Kidney glomerular epithelial cell (primary cell): ENCODE measurements around the gene RUNX1.
A peak's percentile ranks its signal among the peaks of the same experiment; 100 is the strongest.

ENCODE experiments used
- DNase-seq: peaks from one replicate; lab custom pipeline; 2025; lab: John Stamatoyannopoulos, UW

Gene RUNX1

DNA sequence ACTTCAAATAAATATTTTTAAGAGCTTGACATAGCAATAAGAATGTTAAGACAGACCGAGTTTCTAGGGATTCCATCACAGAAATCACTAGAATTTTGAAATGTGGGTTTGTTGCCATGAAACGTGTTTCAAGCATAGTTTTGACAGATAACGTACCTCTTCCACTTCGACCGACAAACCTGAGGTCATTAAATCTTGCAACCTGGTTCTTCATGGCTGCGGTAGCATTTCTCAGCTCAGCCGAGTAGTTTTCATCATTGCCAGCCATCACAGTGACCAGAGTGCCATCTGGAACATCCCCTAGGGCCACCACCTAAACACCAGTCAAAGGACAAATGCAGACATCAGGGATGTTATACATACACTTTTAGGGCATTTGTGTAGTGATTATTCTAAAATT, 168.7 kb downstream of the RUNX1 start:
- DNase-seq: no peak

DNA sequence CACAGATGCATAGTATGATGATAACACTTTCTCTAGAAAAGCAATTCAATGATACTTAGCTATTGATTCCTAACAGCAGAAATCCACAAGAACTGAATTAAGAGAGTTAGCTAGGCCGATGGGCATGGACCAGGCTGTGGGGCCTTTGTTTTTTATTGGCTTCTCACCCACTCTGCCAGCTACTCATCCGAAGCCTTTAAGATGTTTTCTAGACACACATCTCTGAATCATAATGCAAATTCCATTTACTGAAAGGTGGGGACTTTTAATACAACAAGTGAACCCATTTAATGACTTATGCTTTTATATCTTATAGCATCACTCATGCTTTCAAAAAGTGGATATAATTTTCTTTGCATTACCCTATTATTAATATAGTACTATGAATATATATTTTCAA, 170.2 kb downstream of the RUNX1 start:
- peak; percentile 12 for DNase-seq

DNA sequence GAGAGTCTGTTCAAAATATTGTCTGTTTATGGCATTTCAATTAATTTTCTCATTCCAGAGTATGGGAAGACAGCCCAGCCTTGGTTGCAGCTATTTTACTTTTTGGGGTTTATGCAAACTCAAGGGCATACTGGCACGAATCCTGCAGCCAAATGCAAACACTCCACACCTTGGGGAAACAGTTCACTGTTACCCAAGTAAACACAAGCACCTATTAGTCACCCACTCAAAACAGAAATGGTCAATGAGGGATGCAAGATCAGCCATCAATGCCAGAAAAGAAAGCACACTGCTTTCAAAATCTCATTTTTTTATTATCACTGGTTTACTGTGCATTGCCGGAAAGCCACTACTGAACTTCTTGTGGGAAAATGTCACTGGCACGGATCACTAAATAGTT, 170.6 kb downstream of the RUNX1 start:
- DNase-seq: no peak

DNA sequence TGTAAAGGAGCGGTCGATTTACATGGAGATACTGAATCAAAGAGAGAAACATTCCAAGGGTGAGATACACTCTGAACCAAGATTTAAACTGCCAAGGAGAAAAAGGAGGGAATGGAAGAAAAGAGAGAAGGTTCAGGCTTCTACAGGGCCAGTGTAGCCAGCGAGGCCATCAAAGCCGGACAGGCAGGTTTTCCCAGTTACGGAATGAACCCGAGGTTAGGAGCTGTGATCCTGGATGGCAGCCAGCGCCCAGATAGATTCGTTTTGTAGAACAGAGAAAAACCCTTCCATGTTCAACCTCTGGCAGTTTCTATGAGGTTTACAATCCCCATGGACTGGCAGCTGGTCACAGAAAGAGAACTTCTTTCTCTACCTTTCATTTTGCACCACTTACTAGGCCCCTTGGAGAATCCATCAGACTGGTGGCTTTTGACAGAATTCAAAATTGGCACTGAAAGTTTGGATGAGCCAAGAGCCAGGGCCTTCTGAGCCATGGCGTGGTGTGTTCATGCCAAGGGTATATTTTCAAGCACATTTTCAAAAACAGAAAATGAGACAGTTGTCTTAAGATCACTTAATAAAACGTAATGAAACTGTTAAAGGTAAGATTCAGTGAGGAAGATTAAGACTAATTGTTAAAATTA, 171.5 kb downstream of the RUNX1 start:
- no peak for DNase-seq

DNA sequence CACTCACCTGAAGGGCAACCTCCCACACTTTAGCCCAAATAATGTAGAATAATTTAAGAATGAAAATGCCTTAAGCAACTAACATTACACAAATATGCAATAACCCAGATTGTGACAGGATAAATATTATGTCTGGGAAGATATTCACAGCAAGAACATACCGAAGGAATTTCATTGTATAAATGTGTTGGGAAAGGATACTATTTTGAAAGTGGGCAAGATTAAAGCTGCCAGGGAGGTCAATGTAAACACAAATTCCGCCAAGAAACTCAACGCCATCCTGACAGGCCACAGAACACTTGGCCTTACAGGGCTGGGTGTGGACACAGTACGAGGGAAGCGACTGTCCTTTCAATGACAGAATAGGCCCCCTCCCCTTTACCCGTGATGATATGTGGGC, 173.3 kb downstream of the RUNX1 start:
- no peak for DNase-seq

DNA sequence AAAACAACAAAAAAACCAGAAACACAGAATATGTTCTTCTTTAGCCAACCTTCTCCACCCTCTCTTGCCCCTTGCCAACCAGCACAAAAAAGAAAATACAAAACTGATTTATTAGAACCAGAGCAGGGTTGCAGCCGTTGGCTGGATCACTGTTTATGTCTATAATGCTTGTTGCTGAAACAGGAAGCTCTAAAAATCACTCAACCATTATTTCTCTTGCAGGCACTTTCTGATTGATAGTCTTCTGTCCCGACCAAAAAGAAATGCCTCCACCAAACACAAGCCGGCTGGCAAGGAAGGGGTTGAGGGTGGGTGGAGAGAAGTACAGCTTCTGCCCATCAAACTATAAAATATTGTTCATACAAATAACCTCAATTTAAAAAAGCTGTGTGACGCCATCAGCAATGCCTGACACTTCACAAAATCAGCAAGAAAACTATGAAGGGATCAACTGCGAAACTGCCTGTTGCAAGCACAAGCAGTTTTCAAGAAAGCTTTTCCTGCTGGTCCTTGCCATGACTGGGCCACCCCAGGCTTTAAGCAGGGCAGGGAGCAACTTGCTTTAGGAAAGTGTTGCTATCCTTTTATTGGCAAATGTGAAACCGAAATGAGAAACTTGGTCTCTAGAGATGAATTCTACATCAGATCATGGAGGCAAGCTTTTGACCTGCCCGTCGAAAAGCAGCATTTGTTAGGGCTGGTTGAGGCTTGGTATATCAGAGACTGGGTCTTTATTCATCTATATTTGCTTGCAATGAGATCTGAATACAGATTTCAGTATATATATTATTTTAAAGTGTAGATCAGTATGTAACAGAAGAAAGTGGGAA, 174.2 kb downstream of the RUNX1 start:
- peak; percentile 15 for DNase-seq

DNA sequence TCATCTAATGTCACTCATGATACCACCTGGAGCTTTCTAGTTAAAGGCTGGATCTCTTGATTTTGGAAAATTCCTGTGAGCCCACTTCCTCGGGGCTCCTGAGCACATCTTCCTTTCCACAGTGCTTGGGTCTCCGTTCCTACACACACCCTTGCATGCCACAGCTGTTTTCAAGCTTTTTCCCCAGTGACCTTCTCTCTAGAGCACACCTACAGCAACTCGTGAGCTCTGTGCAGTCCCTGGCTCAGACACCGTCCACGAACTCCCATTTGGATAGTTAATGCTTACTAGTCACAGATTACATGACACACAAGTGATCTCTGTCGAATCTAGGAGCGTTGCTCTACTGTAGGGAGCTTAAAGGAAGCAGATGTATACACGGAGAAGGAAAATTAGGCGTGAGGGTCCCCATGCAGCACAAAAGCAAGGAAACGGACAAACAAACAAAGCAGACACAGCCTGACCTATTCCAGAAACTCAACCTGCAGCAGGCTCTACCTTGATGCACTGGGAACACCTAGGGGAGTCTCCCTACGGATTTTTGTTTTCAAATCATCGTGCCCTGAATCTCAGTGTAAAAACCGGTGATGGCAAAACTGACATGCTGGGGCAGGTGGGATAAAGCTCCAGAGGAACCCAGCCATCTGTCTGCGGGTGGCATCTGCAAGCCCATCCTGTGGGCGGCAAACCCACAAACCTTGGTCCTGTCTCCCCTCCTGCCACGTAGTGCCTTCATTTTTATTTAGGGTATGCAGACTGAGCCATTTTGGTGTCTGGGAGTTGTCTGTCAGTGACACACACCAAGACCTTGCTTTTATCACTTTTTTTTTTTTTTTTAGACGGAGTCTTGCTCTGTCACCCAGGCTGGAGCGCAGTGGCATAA, 177.8 kb downstream of the RUNX1 start:
- no peak for DNase-seq

DNA sequence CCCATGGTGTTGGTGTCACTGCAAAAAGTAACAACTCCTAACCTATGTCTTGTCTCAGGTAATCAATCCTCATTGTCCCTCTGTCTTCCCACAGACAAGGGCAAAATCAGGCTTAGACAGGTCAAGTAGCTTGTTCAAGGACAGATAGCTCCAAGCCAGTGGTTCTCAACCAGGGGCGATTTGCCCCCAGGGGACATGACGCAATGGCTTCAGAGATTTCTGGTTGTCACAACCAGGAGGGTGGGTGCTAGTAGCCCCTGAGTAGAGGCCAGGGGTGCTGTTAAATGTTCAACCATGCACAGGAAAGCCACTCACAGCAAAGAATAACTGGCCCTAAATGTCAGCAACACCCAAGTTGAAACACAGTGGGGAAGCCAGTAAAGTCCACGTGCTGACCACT, 178.9 kb downstream of the RUNX1 start:
- no peak for DNase-seq

DNA sequence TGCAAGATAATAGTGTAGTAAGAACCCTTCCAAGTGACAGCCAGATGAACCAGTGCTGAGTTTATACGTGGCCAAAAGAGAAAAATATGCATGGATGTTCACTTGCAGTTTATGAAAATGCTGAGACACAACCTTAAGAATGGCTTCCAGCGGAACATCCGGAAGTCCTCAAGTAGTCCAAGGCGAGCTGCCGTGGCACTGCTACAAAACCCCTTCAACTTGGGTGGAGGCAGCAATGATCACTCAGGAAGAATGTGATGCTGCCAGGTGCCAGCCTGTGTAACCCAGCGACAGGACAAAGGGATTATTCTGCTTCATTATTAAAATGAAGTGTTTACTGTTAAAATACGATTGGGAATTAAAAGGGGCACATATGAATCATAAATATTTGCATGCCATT, 179.6 kb downstream of the RUNX1 start:
- DNase-seq: no peak

DNA sequence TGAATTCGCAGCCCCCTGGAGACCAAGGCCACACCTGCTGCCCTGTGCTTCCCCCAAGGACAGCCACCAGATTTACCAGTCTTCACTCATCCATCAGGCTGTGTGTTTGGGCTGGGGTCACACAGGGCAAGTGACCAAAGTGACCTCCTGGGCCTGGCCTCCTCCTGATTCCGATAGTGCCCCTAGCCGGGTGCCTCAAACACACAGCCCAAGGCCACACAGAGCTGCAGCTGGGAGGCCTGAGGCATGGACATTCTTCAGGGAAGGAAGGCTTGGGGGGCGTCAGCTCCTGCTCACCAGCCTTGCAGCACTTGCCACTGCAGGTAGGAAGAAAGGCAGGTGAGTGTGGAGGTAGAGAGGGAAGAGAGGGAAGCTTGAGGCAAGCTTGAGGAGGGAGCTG, 181.3 kb downstream of the RUNX1 start:
- DNase-seq: no peak

DNA sequence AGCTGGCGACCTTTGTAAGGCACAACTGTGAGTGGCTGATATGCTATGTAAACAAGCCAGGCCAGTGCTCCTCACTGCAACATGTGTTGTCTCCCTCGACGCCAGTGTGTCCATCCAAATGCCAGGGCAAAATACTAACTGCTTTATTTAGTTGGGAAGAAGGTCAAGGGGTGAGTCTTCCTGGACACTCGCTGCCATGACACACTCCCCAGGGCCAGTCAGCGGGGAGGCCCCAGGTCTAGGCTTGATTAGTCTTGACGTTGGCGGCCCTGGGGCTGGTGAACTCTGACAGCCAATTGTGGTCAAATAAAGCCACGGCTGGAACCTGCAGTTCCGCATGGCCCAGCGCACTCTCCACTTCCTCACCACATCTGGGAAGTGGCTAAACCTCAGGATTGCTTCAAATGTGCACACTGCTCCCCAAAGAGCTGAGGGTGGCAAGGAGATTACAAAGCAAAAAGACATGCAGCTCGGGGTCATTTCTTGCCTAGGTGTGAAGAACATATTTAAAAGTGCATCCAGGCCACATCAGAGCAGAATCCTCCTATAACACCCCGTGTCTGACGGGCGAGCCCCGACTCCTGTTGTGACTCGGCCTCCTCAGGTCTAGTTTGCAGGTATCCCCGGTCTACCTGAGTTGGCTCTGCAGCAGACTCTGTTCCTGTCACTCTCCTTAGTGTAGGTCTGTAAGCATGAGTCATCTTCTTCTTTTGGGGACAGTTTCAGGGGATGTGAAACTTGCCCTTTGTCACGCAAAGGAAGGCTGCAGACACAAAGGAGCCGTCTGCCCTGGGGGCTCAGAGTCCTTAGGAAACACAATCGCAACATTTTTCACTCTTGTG, 183.5 kb downstream of the RUNX1 start:
- no peak for DNase-seq

DNA sequence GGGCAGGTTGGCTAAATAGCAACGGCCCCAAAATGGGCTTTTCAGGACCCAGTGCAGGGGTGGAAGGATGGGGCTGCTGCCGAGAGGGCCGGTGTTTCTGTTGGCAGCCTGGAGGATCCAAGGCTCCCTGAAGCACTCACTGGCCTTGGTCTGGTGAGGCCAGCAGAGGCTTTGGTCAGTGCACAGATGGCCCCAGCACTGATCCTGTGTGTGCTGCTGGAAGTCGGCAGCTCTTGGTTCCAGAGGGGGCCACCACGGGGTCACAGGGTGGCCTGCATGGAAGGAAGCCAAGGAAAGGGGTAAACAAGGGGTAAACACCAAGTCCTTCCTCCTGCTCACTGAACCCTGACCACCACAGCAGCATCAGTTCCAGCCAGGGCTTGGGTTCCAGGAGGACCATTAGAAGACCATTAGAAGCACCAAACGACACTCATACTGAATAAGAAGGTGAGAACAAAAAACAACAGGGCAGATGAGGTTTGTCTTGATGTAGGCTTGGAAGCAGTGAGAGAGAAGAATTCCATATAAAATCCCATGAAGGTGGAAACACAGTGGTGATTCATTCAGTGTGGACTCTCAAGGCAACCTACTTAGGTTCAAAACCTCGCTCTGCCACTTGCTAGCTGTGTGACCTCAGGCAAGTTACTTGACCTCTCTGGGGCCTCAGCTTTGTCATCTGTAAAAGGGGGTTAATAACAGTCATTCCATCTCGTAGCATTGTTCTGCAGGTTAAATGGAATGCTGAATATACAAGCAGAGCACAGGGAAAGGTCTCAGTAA, 184.5 kb downstream of the RUNX1 start:
- DNase-seq: no peak

DNA sequence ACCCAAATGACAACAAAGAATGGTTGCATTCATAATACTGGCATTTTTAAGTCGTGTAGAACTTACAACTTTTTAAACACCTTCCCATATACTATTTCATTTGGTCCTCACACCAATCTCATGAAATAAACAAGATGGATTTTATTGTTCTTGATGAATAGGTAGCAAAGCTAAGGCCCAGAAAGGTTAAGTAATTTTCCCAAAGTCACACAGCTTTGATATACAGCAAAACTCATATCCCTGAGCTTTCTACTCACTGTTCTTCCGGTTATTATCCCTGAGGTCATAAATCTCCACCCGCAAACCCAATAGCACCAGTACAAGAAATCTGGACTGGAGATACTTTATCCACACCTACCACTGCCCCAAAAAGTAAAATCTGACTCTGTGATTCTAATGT, 186.2 kb downstream of the RUNX1 start:
- DNase-seq: no peak

DNA sequence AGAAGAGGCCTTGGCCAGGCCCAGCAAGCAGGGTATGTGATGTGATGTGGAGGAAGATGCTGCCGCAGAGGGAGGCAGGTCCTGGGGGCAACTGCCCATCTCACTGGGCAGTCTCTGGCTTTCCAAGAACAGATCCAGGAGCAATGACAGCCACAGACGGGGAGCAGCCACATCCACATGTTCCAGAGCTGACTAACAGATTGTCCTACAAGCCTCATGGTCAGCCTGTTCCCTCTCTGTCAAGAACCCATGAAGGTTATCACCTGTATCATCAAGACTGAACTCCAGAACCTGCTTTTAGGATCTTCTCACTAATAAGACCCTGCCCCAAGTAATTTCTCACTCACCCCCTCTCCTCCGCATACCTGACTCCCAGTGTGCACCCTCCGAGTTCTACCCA, 187.8 kb downstream of the RUNX1 start:
- no peak for DNase-seq

DNA sequence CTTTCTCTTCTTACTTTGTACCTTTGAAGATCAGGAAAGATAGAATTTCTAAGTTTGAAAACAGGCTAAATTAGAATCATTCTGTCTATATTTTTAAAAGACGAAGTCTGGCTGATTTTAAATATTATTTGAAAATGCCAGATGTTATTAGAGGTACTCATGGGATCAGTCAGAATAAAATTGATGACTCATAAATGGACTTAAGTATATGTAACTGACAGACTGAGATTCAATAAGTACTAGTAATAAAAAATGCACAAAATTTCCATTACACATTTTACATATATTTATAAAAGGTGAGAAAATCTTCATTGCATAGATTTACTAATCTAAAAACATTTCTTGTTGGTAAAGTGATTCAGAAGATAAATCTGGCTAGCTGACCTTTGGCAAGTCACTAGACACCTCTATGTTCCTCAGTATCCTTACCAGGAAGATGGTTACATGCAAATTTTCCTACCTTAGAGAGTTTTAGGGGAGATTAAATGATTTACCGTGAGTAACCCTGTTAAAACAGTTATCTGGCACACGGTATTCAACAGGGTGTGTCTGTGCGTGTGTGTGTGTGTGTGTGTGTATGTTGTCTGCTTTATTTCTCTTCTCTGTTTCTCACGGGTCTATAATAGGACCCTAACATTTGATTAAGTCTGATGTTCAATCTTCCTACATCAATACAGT, 189.0 kb downstream of the RUNX1 start:
- DNase-seq: no peak

DNA sequence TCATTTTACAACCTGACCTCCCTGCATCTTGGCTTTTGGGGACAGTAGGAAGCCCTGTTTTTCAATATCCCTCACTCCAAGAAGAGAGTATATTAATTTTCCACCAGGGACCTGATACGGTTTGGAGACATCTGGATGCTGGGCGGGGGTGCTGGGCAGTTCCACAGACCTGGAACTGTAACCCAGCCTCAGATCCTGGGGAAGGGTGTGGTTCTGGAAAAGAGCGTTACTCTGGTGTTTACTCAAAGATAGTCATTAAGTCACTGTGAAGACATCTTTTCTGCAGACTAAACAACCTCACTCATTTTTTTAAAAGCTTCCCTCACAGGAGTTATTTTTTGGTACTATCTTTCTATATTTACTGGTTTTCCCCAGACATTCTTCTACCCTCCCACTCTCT, 190.5 kb downstream of the RUNX1 start:
- DNase-seq: no peak

DNA sequence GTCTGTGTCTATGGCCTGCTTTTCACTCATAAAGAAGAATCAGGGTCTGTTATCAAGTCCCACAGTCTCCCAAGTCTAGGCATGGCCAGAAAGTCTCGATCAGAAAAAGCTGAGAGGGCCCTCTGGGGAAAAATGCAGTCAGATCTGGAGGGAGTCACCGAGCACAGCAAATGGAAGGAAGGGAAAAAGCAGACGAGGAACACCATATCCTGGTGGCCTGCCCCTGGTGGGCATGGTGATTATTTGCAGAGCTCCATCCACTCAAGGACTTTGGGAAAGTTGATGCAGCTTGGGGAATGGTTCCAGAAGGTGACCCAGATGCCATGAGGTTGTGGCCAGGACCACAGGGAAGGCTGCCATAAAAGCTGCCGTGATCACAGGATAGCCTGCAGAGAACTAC, 191.2 kb downstream of the RUNX1 start:
- no peak for DNase-seq

DNA sequence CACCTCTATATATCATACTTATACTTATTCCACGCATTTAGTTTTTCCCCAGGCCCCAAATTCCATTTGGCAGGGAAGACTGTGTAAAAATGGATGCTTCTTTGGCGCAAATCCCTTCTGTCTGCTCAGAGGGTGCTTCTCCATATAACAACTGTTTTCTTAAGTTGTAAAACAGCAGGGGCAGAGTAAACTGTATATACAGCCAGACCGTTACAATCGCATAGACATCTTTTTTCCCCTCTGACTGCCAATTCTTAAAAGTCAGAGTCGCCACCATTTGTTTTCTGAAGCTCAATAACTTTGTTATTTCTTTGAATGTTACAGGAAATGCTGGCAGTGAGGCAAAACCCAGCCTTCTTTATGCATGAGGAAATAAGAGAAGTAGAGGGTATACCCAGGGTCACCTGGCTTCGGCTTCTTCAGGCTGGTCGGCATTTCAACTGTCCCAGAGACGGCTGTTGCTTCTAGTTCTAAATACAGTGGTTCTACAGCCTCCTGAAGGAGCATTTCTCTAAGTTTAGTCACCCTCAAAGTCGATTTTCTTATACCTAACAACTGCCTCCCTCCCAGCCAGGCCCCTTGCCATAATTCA, 191.9 kb downstream of the RUNX1 start:
- DNase-seq: no peak

DNA sequence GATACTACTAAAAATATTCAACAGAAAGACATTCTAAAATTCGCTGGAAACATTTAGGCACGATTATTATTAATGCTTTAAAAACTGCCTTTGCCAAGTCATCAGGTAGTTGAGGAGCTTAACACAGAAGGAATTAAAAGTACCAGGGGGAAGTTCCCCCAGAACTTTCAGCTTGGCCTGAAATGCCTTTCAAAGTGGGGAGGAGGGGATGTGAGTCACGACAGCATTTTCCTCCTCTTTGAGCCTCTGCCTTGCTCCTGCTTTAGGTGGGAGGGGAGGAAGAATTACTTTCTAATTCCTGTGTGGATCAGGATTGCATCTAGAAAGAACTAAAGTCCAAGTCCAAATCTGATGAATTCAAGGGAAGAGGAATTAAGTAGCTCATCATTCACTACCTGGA, 196.7 kb downstream of the RUNX1 start:
- no peak for DNase-seq

DNA sequence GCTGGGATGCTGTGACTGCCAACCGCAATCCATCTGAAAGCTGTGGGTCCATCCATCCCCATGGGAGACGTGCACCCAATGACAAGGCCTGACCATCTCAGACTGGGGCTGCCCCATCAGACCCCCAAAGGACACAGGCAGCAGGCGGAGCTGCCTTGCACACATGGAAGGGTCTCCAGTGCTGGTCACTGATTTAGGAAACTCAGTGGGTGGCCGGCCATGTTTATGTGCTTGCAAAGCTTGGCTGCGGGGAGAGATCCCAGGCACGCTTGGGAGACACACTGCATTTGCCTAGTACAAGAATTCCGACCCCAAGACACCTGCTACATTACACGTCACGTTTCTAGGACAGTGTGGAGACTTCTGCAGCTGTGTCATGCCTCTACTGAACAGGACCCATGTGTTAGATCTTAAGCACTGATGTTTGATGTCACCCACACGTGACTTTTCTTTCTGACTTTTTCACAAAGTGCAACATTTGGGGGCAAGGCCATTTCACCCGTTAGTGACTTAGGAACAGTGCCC, 198.9 kb downstream of the RUNX1 start:
- DNase-seq: no peak
